Activated CD8-positive, alpha-beta memory T cell treated with anti-CD3 and anti-CD28 coated beads, Interleukin-2, amount 50 U/mL, for 48 hours (primary cell): ENCODE results near the gene TSHZ2.

ENCODE experiments used
- DNase-seq: peaks from one replicate; pipeline ENCODE4 v3.0.0-alpha.2; 2020

The TSHZ2 gene

DNA sequence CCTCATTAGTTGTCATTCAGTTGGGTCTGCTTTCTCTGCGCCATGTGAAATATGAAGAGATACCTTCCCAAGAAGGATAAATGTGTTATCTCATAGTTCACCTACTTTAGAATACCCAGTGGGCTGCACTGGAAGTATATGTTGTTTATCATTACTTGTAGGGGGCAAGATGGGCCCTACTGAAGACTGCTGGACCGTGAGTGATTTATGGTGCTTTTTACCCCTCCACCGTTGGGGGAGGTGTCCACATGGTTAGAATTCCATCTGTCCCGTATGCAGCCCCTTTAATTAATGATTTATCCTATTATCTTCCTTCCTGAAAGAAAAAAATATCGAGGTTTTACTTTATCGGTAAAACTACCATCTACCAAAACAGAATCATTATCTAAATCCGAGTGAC, 97.0 kb downstream of the TSHZ2 start:
- DNase-seq: no peak

DNA sequence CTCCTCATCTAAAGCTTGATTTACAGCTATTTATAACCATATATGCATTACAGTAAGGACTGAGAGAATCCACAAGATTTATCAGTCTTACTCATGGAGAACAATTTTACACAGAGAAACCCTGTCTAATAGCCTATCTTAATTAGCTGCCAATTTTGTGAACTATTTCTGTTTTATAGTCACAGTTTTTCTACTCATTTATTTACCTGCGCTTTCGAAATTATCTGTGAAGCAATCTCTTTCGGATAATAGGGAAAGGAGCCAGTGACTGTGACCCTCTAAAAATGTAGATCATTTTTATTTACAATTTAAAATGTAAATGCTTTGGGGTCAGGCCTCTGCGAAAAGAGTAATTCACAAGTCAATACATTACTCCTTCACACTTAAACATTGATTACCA, 98.1 kb downstream of the TSHZ2 start:
- no peak for DNase-seq

GRCh38 chr20:53070706-53071392, 98.7 kb downstream of the TSHZ2 start:
- no peak for DNase-seq

DNA sequence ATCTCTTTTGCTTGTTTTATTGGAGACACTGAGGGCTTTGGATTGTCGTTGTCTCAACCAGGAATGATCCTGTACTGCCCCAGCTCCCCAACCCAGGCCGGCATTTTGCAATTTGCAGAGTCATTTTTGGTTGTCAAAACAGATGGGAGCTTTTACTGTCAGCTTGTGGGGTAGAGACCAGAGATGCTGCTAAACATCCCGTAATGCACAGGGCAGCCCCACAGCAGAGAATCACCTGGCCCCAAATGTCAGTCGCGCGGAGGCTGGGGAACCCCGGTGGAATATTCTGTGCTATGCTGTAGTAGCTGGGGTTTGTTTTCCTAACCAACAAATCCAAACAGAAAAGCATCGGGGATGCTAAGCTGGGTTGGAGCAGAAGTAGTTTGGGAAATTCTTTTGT, 99.7 kb downstream of the TSHZ2 start:
- DNase-seq: no peak

GRCh38 chr20:53072923-53073579, 100.9 kb downstream of the TSHZ2 start:
- no peak for DNase-seq

DNA sequence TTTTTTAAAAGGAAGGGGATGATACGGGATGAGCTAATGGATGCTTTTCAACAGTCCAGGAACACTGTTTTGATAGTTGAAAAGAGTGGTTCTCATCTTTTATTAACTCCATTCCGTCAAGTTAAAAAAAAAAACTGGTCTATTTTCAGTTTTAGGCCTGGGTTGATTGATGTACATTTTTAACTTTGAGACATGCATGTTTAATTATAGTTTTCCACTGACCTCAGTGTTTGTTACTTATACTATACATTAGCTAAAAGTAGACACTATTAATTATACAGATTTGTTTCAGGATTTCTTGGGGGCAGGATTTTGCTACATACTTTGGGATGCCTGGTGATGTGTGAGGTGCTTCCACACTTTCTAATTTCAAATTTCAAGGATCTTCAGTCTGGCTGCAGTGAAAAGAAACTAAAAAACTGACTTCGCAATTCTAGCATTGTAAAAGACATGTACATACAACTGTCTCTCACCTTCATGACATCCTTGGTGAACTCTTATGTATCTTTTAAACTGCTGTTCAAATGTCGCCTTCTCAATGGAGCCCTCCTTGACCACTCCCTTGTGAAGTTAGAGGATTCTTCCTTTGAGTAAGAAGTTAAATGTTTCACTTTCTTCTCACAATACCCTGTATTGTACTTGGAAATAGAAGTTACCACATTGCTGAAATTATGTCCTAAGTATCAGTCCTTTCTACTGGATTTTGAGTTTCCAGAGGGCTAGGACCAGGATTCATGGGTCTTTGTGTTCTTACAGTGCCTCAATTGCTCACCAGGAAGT, 101.7 kb downstream of the TSHZ2 start:
- no peak for DNase-seq

DNA sequence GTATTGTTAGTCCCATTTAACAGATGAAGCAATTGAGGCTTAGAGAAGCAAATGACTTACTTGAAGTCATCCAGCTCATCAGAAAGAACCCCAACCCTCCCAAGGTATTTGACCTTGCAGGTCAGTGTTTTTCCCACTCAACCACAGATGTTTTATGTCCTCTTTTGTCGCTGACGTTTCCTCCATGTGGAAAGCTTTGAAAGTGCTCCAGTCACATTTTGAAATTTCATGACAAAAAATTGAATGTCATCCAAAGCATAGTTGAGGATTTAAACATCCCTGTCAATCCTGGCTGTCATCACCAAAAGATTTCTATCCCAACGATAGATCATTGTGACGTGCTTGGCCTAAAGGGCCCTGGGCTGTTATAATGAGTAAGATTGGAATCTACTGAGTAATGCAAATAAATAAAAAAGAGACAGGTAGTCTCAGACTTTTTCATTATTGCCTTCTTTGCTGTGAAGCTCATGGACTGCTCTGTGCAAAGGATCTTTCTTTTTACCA, 102.7 kb downstream of the TSHZ2 start:
- no peak for DNase-seq

- DNase-seq: no peak
These were observed 104.5 kb downstream of the TSHZ2 start for GRCh38 chr20:53076668-53077067.

DNA sequence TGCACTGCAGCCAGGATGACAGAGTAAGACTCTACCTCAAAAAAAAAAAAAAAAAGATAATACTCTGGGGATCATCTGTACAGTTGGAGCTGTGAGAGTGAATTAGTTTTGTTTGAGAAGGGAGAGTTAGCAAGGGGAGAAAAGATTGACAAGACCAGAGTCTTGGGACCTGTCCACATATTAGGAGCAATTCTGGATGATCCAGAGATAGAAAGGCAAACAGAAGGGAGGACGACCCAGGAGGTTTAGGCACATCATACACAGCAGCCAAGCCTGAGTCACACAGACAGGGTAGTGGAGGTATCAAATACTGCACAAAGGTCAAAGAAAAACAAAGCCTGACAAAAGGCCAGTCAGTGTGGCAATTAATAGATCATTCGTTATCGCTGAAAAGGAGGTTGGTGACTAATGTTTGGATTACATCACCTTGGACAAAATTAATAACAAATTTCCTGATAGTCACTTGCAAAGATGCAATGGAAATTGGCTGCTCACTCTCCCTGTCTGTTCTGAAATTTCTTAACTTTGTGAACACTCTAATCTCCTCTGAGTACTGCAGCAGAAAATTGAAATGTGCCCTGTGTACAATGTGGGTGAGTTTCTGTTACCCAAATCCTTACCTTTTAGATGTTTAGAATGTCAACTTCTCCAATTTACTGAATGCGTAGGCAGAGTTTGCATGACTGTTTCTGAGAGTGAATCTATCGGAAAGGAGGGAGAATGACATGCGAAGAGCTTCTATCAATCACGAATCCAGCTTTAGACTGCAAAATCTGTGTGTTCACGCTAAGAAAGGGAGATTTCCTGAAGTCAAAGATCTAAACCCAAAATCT, 105.4 kb downstream of the TSHZ2 start:
- DNase-seq: no peak

DNA sequence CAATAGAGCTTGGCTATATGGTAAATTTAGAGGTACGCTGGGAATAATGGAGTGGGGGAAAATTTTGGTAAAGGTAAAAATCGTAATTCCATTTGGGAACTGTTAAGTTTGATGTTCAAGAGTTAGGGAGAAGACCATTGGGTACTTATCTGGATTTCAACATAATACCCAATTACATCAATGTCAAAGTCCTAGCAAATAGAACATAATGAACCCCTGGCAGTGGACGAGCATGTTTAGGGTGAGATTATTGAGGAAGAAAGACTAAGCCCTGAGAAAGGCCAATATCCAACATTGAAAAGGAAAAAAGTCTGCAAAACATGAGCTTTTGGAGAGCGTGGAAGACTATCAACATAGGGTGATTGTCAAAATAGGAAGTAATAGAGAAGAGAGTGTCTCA, 106.6 kb downstream of the TSHZ2 start:
- DNase-seq: no peak

- no peak for DNase-seq
These were observed 107.1 kb downstream of the TSHZ2 start for GRCh38 chr20:53079261-53079691.

- DNase-seq: no peak
These were observed 107.9 kb downstream of the TSHZ2 start for GRCh38 chr20:53079828-53080686.

DNA sequence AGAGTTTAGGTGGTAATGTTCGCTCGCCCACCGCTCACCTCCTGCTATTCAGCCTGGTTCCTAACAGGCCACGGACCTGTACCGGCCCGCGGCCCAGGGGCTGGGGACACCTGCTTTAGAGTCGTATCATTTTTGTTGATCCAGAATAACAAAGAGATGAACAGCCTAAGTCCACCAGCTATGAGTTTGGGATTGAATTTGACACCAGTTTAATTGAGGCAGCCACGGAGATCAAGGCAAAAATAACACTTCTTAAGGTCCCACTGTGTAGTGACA, 108.5 kb downstream of the TSHZ2 start:
- DNase-seq: no peak

GRCh38 chr20:53080969-53081871, 109.1 kb downstream of the TSHZ2 start:
- no peak for DNase-seq

- DNase-seq: no peak
These were observed 110.0 kb downstream of the TSHZ2 start for GRCh38 chr20:53081916-53082863.

DNA sequence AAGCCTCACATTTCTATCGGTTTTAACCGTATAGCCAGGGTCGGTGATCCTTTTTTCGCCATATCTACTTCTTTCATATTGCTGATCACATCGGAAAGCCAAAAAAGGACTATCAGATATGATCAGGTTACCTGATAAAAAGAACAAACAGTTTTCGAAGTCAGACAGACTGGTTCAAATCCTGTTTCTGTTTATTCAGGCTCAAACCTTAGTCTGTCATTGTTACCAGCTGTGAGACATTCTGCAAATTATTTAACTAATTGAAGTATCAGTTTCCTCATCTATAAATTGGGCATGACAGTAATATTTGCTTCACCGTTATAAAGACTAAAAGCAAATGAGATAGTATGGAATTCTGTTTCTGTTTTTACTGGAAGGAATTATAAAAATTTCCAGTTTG, 111.3 kb downstream of the TSHZ2 start:
- no peak for DNase-seq

DNA sequence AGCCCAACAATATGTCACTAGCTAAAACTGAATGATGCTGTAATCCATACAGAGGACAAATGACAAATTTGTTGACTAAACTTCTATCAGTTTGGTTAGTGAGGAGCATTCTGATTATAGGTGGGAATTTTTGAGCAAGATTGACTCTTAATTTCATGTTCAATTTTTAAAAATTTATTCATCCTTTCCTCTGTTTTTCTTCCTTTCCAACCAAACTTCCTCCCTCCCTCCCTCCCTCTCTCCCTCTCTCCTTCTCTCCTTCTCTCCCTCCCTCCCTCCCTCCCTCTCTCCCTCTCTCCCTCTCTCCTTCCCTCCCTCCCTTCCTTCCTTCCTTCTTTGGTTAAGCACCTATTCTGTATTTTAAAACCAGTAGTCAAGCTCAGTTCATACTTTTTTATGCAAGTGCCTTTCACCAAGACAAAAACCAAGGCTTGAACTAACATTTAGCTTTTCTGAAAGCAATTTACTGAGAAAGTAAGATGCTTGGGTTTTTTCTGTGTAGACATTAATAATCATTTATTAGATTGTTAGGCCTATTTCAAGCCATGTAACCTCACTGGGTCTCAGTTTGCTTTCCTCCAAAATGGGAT, 112.3 kb downstream of the TSHZ2 start:
- no peak for DNase-seq

DNA sequence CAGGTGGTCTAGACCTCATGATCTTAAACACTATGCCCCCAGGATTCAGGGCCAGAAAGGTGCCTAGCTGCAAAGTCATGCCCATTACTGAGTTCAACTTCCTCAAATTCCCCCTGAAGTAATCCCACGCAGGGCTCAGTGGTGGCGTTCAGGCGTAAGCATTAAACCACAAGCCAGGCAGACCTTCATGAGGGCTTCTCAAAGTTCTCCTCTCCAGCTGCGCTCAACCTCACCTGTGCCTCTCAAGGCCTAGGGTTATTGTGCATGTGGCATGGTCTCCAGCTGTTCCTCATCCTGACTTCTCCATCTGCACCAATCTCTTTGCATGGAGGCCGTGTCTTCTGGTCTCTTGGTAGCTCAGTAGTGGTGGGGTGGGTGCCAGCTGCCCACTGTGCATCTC, 113.6 kb downstream of the TSHZ2 start:
- no peak for DNase-seq

DNA sequence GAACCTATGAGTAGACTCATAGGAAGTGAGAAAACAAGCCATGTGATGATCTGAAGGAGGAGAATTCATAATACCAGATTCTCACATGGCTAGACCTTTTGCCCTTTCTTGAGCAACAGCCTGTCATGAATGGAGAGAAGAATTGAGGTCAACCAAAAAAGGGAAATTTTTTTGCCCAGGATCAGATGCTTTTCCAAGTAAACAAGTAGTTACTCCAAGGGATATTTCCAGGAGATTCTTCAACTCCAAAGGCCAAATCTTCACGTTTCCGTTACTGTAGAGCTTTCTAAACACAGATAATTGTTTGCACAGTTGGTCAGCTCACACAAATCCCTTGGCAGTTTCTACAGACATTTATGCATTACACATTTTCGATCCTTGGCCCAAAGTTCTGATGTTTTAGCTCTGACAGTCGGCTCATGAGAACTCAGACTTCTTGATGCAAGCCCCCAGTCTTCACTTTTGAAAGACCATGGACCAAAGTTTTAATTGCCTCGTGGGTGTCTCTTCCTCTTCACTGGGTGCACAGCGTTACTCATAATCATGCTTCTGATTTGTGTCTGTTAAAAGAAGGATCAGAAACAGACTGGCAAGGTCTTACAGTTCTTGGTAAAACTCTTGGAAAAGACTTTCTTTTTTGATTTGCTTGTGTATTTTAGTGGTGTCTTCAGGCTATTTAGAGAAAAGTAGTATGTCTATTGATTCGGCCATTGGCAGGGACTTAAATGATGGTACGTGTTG, 115.0 kb downstream of the TSHZ2 start:
- no peak for DNase-seq
